T47D (cell line): ENCODE results near the gene LDLRAD4.
"Not testable (repeated sequence)": the region's sequence is repeated elsewhere in the genome, so short reads cannot be mapped to it uniquely, and the experiment has no call there.

Source experiments
- DNase-seq, 2 experiments: peaks; one replicate each; pipeline versions ENCODE4 v3.0.0 to v3.0.0-alpha.2; 2011 to 2012; ENCODE audit warnings: low read depth in 1 of 2, low spot score in 1 of 2
- JUND ChIP-seq: IDR thresholded peaks from 2 replicates; pipeline ENCODE4 v1.6.1; 2012; ENCODE audit warnings: low read depth
- in situ Hi-C: cut with HindIII; loops from 2 replicates; pipeline ENCODE4 v1.10.0; 2016; ENCODE audit warnings: low sequenced_read_pairs, low pct_unique_long_range_greater_than_20kb

The LDLRAD4 gene

GRCh38 chr18:13477147-13477683 is 258.7 kb downstream of the LDLRAD4 start:
- in situ Hi-C loops: no loop called here
- no peak for TF ChIP-seq JUND
- no peak for DNase-seq

DNA sequence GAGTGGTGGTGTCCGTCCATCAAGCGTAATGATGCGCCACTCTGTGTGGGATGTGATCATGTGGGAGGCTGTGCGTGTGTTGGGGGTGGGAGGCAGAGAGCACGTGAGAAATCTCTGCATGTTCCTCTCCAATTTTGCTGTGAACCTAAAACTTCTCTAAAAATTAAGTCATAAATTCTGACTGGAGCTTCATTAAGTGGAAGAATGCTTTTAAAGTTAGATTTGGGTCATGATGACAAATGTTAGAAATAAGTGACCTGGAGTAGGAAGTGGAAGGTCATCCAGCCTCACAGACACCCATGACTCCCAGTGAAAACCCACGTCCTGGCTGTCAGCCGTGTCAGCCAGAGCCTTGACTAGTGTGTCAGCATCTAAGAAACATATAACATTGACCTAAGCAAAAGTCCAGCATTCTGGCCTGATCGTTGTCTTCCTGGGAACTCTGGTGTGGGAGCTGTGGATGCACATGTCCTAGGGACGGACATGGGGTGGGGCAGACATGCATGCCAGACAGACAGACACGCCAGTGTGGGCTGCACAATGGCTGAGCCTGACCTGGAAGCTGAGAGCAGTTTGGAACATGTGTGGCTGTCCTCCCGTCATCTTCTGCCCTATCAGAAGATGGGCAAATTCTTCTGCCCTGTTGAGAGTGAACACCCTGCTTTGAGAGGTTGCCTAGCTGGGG is 262.2 kb downstream of the LDLRAD4 start:
- DNase-seq: no peak
- no peak for TF ChIP-seq JUND
- in situ Hi-C loops: no loop called here

GRCh38 chr18:13481331-13481730 is 262.8 kb downstream of the LDLRAD4 start:
- no peak for DNase-seq
- in situ Hi-C loops: no loop called here
- no peak for TF ChIP-seq JUND

DNA sequence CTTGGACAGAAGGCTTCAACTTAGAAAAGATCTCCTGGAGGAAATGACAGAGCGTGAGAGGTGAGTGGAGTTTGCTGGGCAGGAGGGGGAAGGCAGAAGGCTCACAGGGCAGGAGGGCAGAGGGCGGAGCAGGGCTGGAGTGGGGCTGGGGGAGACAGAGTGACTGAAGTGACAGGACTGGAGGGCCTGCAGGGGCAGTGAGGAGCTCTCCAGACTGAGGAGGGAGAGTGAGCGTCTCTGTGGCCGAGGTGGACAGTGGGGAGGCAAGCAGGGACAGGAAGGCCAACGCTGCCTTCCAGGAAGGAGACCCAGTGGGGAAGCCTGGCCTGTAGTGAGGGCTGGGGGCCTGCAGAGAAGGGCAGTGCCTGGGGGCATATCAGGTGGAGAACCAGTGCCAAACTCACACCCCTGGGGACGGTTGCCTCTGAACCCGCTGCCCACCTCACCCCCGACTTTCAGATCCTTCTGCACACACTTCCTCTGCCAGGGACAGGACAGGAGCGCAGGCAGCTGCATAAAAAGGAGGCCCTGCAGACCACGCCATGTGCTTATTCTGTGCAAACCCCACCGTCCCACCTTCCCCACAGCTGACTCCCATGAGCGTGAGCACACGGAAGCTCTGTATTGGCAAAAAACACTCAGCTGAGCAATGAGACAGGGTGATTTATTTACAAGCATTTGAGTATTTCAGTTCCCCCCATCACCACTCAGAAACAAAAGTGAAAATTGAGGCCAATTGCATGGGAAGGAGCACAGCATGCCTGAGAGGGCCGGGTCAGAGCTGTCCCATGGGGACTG is 263.5 kb downstream of the LDLRAD4 start:
- no peak for TF ChIP-seq JUND
- in situ Hi-C loops: no loop called here
- no peak for DNase-seq

DNA sequence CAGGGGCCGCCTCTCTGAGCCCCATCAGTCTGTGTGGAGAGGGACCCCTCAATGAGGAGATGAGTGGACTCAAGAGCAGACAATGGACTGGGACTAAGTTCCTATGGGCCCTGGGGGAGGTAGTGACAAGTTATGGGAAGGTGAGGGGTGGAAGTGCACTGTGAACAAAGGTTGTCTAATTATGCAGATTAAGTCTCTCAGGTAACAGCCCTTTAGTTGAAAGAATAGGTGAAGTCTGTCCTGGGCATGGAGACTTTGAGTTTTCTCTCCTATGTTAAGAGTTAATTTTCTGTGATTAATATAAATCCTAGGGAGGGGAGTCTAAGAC is 264.0 kb downstream of the LDLRAD4 start:
- in situ Hi-C loops: no loop called here
- no peak for DNase-seq
- TF ChIP-seq JUND: no peak

DNA sequence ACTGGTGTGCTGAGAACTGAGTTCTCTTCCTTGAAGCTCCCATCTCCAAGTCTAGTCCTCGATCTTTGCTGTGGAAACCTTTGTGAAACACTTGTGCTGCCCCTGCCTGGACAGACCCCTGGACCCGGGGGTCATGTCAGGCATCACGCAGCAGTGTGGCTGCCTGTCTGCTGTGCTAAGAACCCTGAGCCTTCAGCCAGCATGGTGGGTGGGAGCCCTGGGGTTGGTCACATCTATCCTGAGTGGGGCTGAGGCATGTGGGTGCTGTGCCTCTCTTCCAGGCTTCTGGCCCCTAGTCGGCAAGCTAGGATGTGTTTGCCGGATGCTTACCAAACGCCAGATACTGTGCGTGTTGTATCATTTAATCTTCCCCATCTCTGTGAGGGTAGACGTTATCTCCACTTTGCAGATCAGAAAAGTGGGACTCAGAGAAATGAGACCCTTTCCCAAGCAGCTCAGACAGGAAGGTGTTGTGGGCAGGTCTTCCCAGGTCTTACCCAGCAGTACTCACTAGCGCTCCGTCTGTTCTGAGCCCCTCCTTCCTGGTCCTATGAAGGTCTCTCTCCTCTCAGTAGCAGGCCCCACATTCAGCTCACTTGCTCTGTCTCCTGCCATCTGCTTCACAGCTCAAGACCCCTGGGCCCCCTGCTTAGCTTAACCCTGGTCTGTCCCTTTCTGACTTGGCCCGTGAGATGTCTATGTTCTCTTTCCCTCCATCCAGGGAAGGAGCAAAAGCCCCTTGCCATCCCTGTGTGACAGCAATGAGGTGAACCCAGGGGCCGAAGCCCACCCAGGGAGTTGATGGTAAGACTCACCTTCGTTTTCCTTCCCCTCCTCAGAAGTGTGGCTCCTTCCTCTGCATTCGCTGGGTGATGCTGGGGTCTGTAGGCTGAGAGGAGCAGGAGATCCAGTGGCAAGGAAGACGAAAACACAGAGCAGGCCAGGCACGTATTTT is 265.0 kb downstream of the LDLRAD4 start:
- TF ChIP-seq JUND: no peak
- in situ Hi-C loops: no loop called here
- no peak for DNase-seq

- DNase-seq: no peak
- in situ Hi-C loops: no loop called here
- no peak for TF ChIP-seq JUND
Measured at GRCh38 chr18:13485182-13485581, 266.6 kb downstream of the LDLRAD4 start.

DNA sequence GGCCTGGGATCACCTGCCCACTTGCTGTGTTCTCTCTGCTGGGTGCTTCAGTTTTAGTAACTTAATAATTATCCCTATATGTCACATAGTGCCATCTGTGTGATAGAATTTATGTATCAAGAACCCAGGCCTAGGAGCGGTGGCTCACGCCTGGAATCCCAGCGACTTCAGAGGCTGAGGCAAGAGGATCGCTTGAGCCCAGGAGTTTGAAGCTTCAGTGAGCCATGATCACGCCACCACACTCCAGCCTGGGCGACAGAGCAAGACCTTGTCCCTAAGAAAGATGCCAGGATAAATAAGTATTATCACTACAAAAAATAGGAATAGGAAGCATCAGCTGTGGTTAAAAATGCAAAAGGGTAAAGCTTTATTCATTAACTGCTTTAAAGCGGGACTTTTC is 267.0 kb downstream of the LDLRAD4 start:
- TF ChIP-seq JUND: no peak
- in situ Hi-C loops: no loop called here
- DNase-seq: no peak

DNA sequence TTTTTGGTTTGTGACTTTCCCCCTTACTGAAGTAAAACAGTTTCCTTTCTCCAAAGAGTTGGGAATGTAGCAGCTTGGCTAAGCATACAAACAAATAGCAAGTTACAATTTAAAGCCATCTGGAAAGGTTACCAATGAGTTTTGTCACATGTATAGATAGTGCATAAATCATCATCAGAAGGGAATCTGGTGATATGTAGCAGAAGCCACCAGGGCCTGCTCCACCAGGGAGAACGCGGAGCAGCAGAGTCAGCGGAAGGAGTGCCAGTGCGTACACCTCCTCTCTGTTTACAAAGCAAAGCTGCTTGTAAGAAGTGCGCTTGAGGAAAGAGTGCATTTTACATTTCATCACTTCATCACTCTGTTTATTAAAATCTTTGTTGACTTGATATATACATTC is 267.7 kb downstream of the LDLRAD4 start:
- no peak for TF ChIP-seq JUND
- no peak for DNase-seq
- in situ Hi-C loops: no loop called here

DNA sequence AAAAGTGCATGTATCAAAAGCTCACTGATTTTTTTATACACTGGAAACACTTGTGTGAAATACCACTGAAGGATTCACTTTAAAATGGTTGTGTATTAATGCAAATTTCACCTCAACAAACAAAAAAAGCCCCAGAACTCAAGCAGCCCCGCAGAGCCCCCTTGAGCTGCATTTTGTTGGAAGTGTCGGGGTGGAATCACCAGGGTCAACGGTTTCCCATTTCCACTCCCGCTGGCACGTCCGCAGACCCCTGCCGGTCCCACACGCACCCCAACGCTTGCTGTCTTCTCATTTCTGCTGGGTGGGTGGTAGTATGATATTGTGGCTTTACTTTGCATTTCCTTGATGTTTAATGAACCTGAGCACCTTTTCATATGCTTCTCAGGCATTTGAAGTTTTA is 268.1 kb downstream of the LDLRAD4 start:
- no peak for TF ChIP-seq JUND
- in situ Hi-C loops: no loop called here
- DNase-seq: no peak

- DNase-seq: no peak
- no peak for TF ChIP-seq JUND
- in situ Hi-C loops: no loop called here
Measured at GRCh38 chr18:13487237-13487636, 268.7 kb downstream of the LDLRAD4 start.

DNA sequence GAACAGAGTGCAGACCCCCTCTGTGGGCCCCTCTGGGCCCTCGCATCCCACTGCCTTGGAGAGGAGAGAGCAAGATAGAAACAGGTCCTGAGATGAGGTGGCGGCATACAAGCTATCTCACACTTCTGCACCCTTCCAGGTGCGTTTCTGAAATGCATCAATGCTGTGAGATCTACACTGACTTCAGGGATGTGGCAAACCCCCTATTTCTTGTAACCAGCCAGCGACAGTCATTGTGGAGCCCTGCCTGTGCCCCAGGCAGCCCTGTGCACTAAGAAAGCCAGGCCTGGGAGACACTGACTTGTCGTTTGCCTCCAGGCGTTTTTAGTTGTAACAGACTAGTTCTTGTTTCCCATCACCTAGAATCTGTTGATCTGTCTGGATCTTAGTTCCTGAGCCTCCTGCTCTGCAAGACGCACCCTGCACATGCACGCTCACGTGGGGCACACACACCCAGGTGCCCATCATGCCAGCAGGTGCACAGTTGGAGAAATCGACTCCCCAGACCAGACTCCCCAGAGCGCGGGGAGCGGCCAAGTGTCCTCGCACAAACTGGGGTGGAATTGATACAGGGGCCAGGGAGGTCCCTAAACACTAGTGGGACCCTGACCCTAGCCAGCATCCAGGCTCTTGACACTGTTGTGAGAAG is 269.8 kb downstream of the LDLRAD4 start:
- TF ChIP-seq JUND: no peak
- in situ Hi-C loops: no loop called here
- DNase-seq: no peak

DNA sequence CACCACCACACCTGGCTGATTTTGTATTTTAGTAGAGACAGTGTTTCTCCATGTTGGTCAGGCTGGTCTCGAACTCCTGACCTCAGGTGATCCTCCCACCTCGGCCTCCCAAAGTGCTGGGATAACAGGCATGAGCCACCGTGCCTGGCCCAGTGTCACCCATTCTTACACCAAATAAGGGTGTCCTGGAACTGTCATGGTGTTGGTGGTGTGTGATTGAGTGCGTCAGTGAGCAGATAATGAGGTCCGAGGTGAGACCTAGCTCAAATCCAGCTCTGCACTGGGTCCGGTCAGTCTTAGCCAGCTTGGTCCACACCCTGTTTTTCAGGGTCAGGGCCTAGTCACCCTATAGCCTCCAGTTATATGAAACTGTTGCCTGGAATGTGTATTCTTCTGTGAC is 270.7 kb downstream of the LDLRAD4 start:
- DNase-seq, in situ Hi-C loops: not testable (repeated sequence)
